ENCODE measurements around the gene INTS6L. TPM values are rescaled to one million over a fixed set of nuclear protein-coding genes. Genes with fewer than 3 reads are reported as not detected.

INTS6L gene
- total and polyA plus RNA-seq, 2 of the 8 experiments (the other 6 are each of a cell fraction or from before 2014, with no cell fraction given), result 4.1 to 5.2 TPM

- H4K5ac ChIP-seq (ENCODE audit: insufficient read length, low read depth, low read length), result no peak overlapping the region
- no peak overlapping the region for H3K4ac ChIP-seq (replicated peaks; ENCODE audit: insufficient read length, low read depth, low read length)
- ChIA-PET POLR2A (ENCODE audit: partially characterized antibody) (no interaction called here), CTCF (ENCODE audit: partially characterized antibody) (interaction anchor here (0.6 to 2.0 kb wide), 11 partner anchors 8 to 380 kb away, joined by 3 to 9 read pairs (median 6); no protein-coding TSS in a partner anchor)
- H3K27me3 ChIP-seq (replicated peaks in 1 of 4; ENCODE audit: control insufficient read depth in 3 of 4, extremely low read depth in 1 of 4, insufficient read depth in 3 of 4, low read length in 3 of 4), result no peaks in the 10 kb centered on the region
- DNase-seq (ENCODE audit: low read depth in 1 of 2, low spot score in 2 of 2), result no peak
- no peaks in the 10 kb centered on the region for H3K9me3 ChIP-seq (ENCODE audit: insufficient read depth in 2 of 2, low read depth in 1 of 2, low read length in 1 of 2)
- no peaks in the 10 kb centered on the region for H3K79me1 ChIP-seq (ENCODE audit: low read depth, low read length)
- H2BK5ac ChIP-seq (ENCODE audit: low read depth, low read length), result no peak overlapping the region
- H3K14ac ChIP-seq (ENCODE audit: insufficient read length), result no peak overlapping the region
- no peak overlapping the region for H3K27ac ChIP-seq (ENCODE audit: low read depth, low read length)
- H4K91ac ChIP-seq (replicated peaks; ENCODE audit: insufficient read length, low read length), result no peak overlapping the region
- H2BK15ac ChIP-seq (ENCODE audit: low read length), result no peak overlapping the region
- TF ChIP-seq CREB1 (IDR thresholded peaks at IDR 0.05) (no peak), TCF12 (IDR thresholded peaks at IDR 0.05; ENCODE audit: low read depth, low read length) (no peak), NRF1 (IDR thresholded peaks at IDR 0.05; ENCODE audit: low read depth, low read length) (no peak), SUZ12 (IDR thresholded peaks at IDR 0.05; ENCODE audit: low read length) (no peak), POLR2A (IDR thresholded peaks at IDR 0.05; ENCODE audit: control extremely low read depth in 1 of 2, low read depth in 2 of 2, low read length in 2 of 2) (no peak), CHD2 (IDR thresholded peaks at IDR 0.05; ENCODE audit: low read length) (no peak), USF2 (IDR thresholded peaks at IDR 0.05; ENCODE audit: low read length) (no peak), RBBP5 (IDR thresholded peaks at IDR 0.05; ENCODE audit: borderline replicate concordance, low read depth, low read length) (no peak), SRF (IDR thresholded peaks at IDR 0.05; ENCODE audit: low read depth, low read length) (no peak), CEBPB (IDR thresholded peaks at IDR 0.05; ENCODE audit: low read depth, low read length) (no peak), SP1 (IDR thresholded peaks at IDR 0.05; ENCODE audit: low read depth, low read length) (no peak), GABPA (IDR thresholded peaks at IDR 0.05; ENCODE audit: borderline replicate concordance, insufficient read depth, low read length) (no peak), RNF2 (IDR thresholded peaks at IDR 0.05; ENCODE audit: borderline replicate concordance, low read depth, low read length, missing control alignments, poor library complexity, severe bottlenecking) (no peak), BRCA1 (IDR thresholded peaks at IDR 0.05; ENCODE audit: low read depth, low read length) (no peak)
- H3K4me1 ChIP-seq (replicated peaks in 1 of 4; ENCODE audit: control insufficient read depth in 3 of 4, insufficient read depth in 4 of 4, low read length in 3 of 4), result 0 out of 7 replicates have a peak, but pooled peaks cover 0 to 3% (median 0%) of the 10 kb centered on the region in 4 experiments
- H3K23ac ChIP-seq (ENCODE audit: insufficient read length), result no peak overlapping the region
- H3K23me2 ChIP-seq (ENCODE audit: low read depth, low read length), result no peaks in the 10 kb centered on the region
- no peak overlapping the region for H2BK20ac ChIP-seq (ENCODE audit: low read length)
- no peak for FAIRE-seq
- no peaks in the 10 kb centered on the region for H3K36me3 ChIP-seq (ENCODE audit: control insufficient read depth in 2 of 4, insufficient read depth in 4 of 4, low read length in 3 of 4)
- no peak overlapping the region for H2BK12ac ChIP-seq (ENCODE audit: low read depth, low read length)
- no peak overlapping the region for H2BK120ac ChIP-seq (replicated peaks; ENCODE audit: low read depth, low read length)
- H3K79me2 ChIP-seq (ENCODE audit: control insufficient read depth in 1 of 2, insufficient read depth in 2 of 2, low read length in 2 of 2), result no peaks in the 10 kb centered on the region
- WGBS, 2 experiments (ENCODE audit: extremely low coverage in 1 of 2, insufficient coverage in 1 of 2, insufficient read length in 1 of 2, insufficient replicate concordance in 2 of 2, low coverage in 1 of 2, low lambda C conversion rate in 2 of 2, missing lambda C conversion rate in 1 of 2), result 86% methylated on average over 1 of the region's 1 CpG; no CpG with 5 or more reads in 1 of the 2 experiments
- H4K8ac ChIP-seq (ENCODE audit: extremely low read depth, insufficient read depth, low read length), result no peak overlapping the region
- H3K56ac ChIP-seq (replicated peaks; ENCODE audit: insufficient read length, low read depth, low read length), result no peak overlapping the region
- no peak overlapping the region for H3K9ac ChIP-seq (replicated peaks in 1 of 4; ENCODE audit: extremely low read depth in 1 of 4, low read depth in 3 of 4, low read length in 3 of 4)
- no peak overlapping the region for H3K4me2 ChIP-seq (ENCODE audit: insufficient read depth in 1 of 2, low read depth in 2 of 2, low read length in 2 of 2)
- no peaks in the 10 kb centered on the region for H4K20me1 ChIP-seq (replicated peaks in 1 of 2; ENCODE audit: control insufficient read depth in 1 of 2, insufficient read depth in 2 of 2, low read length in 2 of 2)
- H2AK5ac ChIP-seq (ENCODE audit: low read depth, low read length), result no peak overlapping the region
- H3K4me3 ChIP-seq (ENCODE audit: extremely low read depth in 1 of 4, insufficient read depth in 2 of 4, low read depth in 3 of 4, low read length in 4 of 4), result no peak overlapping the region
- H3K18ac ChIP-seq (ENCODE audit: extremely low read depth, low read length), result no peak overlapping the region
- no peak overlapping the region for H2AFZ ChIP-seq (ENCODE audit: low read length)
Measured at GRCh38 chrX:135543172-135543571, 22.7 kb downstream of the INTS6L start.
